Mucosa of rectum (tissue), 2 donors: ENCODE data around the gene PDHA1.
A peak's percentile ranks its signal among the peaks of the same experiment; 100 is the strongest.

ENCODE experiments used
- H3K27ac ChIP-seq, 2 donors: one replicate each; pipeline ENCODE4 v1.7.0; 2013; ENCODE audit warnings: inconsistent platforms in 2 of 2, low read depth in 2 of 2, low read length in 2 of 2
- H3K27me3 ChIP-seq, 2 donors: one replicate each; pipeline ENCODE4 v1.7.0; 2013; ENCODE audit warnings: low read length in 2 of 2; ENCODE audit not compliant: control insufficient read depth in 2 of 2, insufficient read depth in 2 of 2
- H3K36me3 ChIP-seq, 2 donors: one replicate each; pipeline ENCODE4 v1.7.0; 2013; ENCODE audit warnings: low read length in 2 of 2; ENCODE audit not compliant: control insufficient read depth in 2 of 2, insufficient read depth in 2 of 2
- H3K4me1 ChIP-seq, 2 donors: one replicate each; pipeline ENCODE4 v1.7.0; 2013; ENCODE audit warnings: low read length in 2 of 2, mild to moderate bottlenecking in 1 of 2; ENCODE audit not compliant: control insufficient read depth in 2 of 2, insufficient read depth in 2 of 2
- H3K4me3 ChIP-seq, 2 donors: one replicate each; pipeline ENCODE4 v1.7.0; 2013; ENCODE audit warnings: low read length in 2 of 2
- H3K9ac ChIP-seq, 2 donors: one replicate each; pipeline ENCODE4 v1.7.0; 2013; ENCODE audit warnings: low read length in 2 of 2, low read depth in 1 of 2, mild to moderate bottlenecking in 1 of 2
- H3K9me3 ChIP-seq, 2 donors: one replicate each; pipeline ENCODE4 v1.7.0; 2013; ENCODE audit warnings: low read length in 2 of 2; ENCODE audit not compliant: control insufficient read depth in 2 of 2
- donor health status: healthy.
- donor health status: Normal muscosa, but diverticular disease.

Gene PDHA1

DNA sequence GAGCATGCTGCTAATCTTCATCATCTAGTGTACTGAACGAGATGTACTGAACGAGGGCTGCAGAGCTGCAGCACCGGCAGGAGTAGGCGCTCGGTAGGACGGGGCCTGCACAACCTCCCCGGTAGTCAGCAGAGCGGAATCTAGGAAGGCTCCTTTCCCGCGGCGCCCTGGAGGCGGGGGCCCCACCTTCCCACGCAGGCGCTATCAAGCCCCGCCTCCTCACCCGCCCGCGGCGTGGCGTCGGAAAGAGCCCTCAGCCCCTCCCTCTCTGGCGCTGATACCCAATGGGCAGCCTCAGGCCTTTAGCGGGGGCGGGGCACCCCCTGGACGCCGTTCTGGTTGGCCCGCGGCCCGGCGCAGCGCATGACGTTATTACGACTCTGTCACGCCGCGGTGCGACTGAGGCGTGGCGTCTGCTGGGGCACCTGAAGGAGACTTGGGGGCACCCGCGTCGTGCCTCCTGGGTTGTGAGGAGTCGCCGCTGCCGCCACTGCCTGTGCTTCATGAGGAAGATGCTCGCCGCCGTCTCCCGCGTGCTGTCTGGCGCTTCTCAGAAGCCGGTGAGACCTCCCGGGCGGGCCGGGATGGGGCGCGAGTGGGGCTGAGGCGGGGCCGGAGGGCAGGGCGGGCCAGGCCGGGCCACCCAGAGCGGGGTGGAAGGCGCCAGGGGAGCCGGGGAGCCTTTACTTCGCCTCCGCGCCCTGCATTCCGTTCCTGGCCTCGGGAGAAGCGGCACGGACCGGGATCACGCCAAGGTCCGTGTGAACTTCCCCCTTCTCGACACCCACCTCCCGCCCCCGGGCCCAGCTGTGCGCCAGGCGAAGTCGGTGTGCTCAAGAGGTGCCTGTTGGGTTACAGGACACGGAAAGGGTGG is at the start of gene PDHA1:
PDHA1 (plus strand) TSS at position 393 of the 874 bp plus-strand sequence; CDS start at position 504, 111 bp downstream.
- H3K27me3 ChIP-seq = no peaks in the 10 kb centered on the region
- H3K4me1 ChIP-seq = peaks cover 0 to 4% of the 10 kb centered on the region in 2 donors
- H3K9me3 ChIP-seq = no peaks in the 10 kb centered on the region
- peak within 1 kb of the TSS; percentile 82 to 84 for H3K27ac ChIP-seq
- peaks cover 0 to 3% of the 10 kb centered on the region in 2 donors for H3K36me3 ChIP-seq
- H3K9ac ChIP-seq = peak within 1 kb of the TSS; percentile 81 to 85
- H3K4me3 ChIP-seq = peak within 1 kb of the TSS; percentile 83 to 87

DNA sequence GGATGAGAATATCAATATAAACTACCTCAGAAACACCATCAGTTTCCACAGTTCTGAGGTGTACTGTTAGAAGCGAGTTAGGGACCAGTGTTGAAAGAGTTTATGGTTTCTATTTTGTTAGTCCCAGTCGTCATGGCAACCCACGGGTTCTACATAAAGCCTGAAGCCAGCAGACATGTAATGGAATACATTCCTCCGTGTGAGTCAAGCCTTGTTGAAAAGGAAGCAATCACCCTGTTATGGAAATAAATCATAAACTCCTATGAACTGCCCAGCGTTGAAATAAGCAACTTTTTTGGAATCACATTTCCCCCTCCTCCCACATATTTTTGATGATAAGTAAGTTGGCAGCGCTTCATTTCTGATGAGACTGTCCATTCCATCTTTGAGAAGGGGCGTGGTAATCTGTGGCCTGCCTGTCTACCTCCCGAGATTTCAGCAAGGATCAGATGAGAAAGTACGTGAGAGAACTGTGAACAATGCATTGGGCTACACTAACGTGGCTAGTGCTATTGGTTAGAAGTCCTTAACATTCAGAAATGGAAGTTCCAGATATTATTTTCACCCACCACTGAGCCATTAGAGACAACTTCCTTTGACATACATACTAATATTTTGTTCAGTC is 40.4 kb upstream of the PDHA1 start:
- H3K9ac ChIP-seq = no peak overlapping the region
- no peak overlapping the region for H3K27ac ChIP-seq
- no peaks in the 10 kb centered on the region for H3K4me1 ChIP-seq
- H3K27me3 ChIP-seq = peaks cover 0 to 3% of the 10 kb centered on the region in 2 donors
- H3K9me3 ChIP-seq = no peaks in the 10 kb centered on the region
- H3K4me3 ChIP-seq = no peak overlapping the region
- no peaks in the 10 kb centered on the region for H3K36me3 ChIP-seq

GRCh38 chrX:19326567-19326966 is 17.2 kb upstream of the PDHA1 start:
- H3K4me3 ChIP-seq = no peak overlapping the region
- no peaks in the 10 kb centered on the region for H3K36me3 ChIP-seq
- H3K27me3 ChIP-seq = peaks cover 0 to 4% of the 10 kb centered on the region in 2 donors
- no peak overlapping the region for H3K9ac ChIP-seq
- H3K9me3 ChIP-seq = no peaks in the 10 kb centered on the region
- no peaks in the 10 kb centered on the region for H3K4me1 ChIP-seq
- H3K27ac ChIP-seq = no peak overlapping the region

DNA sequence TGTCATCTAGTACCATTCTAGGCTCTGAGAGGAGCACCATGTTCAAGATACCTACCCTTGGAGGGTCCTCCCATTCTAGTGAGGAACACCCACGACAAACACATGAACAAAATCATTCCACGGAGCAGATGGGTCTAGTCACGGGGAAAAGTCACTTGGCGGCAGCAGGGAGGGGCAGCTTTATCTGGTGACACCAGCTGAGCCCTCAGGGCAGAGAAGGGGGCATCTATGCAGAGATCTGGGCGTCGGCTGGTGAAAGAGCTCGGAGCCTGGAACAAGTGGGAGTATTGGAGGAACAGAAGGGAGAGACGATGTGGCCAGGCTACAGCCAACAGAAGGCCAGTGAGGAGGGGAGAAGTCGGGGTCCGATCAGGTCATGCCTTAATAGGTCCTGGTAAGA is 11.9 kb upstream of the PDHA1 start:
- Histone ChIP-seq H3K4me3 (no peak overlapping the region), H3K27me3 (peaks cover 0 to 4% of the 10 kb centered on the region in 2 donors), H3K27ac (no peak overlapping the region), H3K36me3 (no peaks in the 10 kb centered on the region), H3K4me1 (no peaks in the 10 kb centered on the region), H3K9ac (no peak overlapping the region), H3K9me3 (no peaks in the 10 kb centered on the region)

GRCh38 chrX:19332983-19333382 is 10.7 kb upstream of the PDHA1 start:
- H3K27ac ChIP-seq = no peak overlapping the region
- H3K36me3 ChIP-seq = no peaks in the 10 kb centered on the region
- H3K27me3 ChIP-seq = peaks cover 0 to 4% of the 10 kb centered on the region in 2 donors
- no peak overlapping the region for H3K9ac ChIP-seq
- no peaks in the 10 kb centered on the region for H3K9me3 ChIP-seq
- no peaks in the 10 kb centered on the region for H3K4me1 ChIP-seq
- H3K4me3 ChIP-seq = no peak overlapping the region

DNA sequence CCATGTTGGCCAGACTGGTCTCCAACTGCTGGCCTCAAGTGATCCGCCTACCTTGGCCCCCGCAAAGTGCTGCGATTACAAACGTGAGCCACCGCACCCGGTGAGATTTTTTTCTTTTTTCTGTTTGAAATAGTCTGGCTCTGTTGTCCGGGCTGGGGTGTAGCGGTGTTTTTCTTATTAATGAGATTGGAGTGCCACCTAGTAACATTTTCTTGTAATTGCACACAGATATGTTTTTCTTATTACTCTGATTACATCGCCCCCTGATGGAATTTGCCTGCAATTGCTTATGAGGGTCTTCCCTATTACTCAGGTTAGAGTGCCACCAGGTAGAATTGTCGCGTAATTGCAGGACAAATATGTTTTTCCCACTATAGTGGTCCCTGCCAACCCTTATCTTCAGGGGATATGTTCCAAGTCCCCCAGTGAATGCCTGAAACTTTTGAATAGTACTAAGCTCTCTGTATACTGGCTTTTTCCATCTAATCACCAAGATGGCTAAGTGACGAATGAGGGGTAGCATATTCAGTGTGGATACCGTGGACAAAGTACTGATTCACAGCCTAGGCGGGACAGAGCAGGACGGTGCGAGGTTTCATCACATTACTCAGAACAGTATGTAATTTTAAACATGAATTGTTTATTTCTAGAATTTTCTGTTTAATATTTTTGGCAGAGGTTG is 8.6 kb upstream of the PDHA1 start:
- Histone ChIP-seq H3K4me1 (no peaks in the 10 kb centered on the region), H3K36me3 (no peaks in the 10 kb centered on the region), H3K4me3 (no peak overlapping the region), H3K27me3 (no peaks in the 10 kb centered on the region), H3K9me3 (no peaks in the 10 kb centered on the region), H3K27ac (no peak overlapping the region), H3K9ac (no peak overlapping the region)

DNA sequence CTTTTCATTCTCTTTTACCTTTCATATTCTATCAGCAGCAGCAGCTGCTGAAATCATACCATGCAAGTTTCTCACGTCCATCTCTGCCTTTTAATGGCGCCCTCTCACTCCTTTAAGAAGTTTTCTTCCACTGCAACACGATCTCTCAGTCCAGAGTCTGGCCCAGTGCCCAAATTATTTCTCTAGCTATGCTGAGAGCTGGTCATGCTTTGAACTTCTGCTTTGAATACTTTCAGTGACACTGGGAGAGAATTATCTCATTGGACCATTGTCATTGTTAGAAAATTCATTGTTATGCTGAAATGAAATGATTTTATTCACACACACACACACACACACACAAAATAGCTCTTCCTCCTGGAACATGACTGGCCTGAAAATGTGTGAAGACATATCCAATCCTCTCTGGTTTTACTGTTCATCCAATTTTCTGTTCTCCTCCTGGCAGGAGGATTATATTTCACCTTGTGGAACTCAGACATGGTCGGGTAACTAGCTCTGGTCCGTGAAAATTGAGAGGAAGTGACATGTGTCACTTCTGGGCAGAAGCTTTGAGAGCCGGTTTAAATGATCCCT is 1.3 kb upstream of the PDHA1 start:
- Histone ChIP-seq H3K9me3 (no peaks in the 10 kb centered on the region), H3K4me3 (no peak overlapping the region), H3K4me1 (peaks cover 0 to 4% of the 10 kb centered on the region in 2 donors), H3K9ac (no peak overlapping the region), H3K27me3 (no peaks in the 10 kb centered on the region), H3K27ac (no peak overlapping the region), H3K36me3 (no peaks in the 10 kb centered on the region)

- H3K4me3 ChIP-seq = peak overlapping the region; percentile 53 to 69
- peaks cover 0 to 3% of the 10 kb centered on the region in 2 donors for H3K36me3 ChIP-seq
- H3K4me1 ChIP-seq = peaks cover 0 to 4% of the 10 kb centered on the region in 2 donors
- H3K27me3 ChIP-seq = no peaks in the 10 kb centered on the region
- H3K9me3 ChIP-seq = no peaks in the 10 kb centered on the region
- peak overlapping the region; percentile 24 to 60 for H3K9ac ChIP-seq
- peak overlapping the region; percentile 55 to 61 for H3K27ac ChIP-seq
Observed at GRCh38 chrX:19343085-19343534, 617 bp upstream of the PDHA1 start.

DNA sequence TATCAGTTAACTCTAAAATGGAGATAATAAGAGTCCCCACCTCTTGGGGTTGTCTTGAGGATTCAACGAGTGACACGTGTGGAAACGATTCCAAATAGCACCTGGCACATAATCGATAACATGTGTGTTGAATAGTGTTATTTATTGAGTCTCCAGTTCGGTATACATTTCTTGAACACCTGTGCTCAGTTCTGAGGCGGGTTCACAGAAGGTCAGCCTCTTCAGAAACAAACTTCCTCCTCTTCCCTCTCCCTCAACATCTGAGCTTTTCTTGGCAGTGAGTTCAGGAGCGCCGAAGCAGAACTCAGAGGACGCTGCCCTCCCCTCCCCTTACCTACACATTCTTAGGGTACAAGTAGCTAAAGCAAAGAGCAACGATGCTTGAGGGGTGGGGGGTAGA is 934 bp downstream of the PDHA1 start:
- Histone ChIP-seq H3K4me1 (peaks cover 0 to 4% of the 10 kb centered on the region in 2 donors), H3K4me3 (peak overlapping the region; percentile 83 to 87), H3K9me3 (no peaks in the 10 kb centered on the region), H3K36me3 (peaks cover 2 to 6% of the 10 kb centered on the region in 2 donors), H3K27ac (peak overlapping the region; percentile 82 to 84), H3K27me3 (no peaks in the 10 kb centered on the region), H3K9ac (peak overlapping the region; percentile 81 to 85)
